PC-9 (cell line): ENCODE results near the gene HYDIN.
"Not testable (repeated sequence)": the region's sequence is repeated elsewhere in the genome, so short reads cannot be mapped to it uniquely, and the experiment has no call there.

Source experiments
- CTCF ChIP-seq: fragments of 200-600 bp; sonication (generic); conservative IDR thresholded peaks from 2 replicates; pipeline ENCODE4 v1.6.1; 2017; ENCODE audit warnings: mixed run types, antibody characterized with exemption, mild to moderate bottlenecking, moderate library complexity
- EZH2 ChIP-seq: fragments of 200-600 bp; sonication (generic); IDR thresholded peaks from 2 replicates; pipeline ENCODE4 v1.8.0; 2017; ENCODE audit warnings: antibody characterized with exemption, low read depth

- TF ChIP-seq CTCF, EZH2: not testable (repeated sequence)
Measured at GRCh38 chr16:71105881-71106280, 124.6 kb downstream of the HYDIN start.
